ENCODE data around the gene TXNDC16. TPM values are rescaled to one million over a fixed set of nuclear protein-coding genes. Genes with fewer than 3 reads are reported as not detected.

The TXNDC16 gene
- total RNA-seq, 1 donor from 2014 or later = 22.6 TPM

DNA sequence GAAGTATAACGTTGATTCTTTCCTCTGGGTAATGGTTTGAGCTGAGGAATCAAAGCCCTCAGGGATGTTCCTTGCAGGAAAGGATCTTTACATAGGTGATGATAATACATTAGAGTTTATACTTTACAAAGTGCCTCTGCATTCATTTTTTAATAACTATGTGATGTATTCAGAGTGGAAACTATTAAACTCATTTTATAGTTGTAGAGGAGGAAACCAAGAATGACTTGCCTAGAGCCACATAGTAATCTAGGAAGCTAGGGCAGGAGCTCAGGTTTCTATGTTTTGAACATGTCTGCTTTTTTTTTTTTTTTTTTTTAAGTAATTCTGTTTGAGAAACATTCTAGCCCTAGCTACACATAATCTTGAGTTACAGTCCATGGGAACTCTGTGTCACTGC is 117.3 kb downstream of the TXNDC16 start:
- H3K27me3 Mint-ChIP-seq (ENCODE audit: insufficient read depth, low read depth) = no peaks in the 10 kb centered on the region
- H3K4me1 Mint-ChIP-seq = peaks cover 5% of the 10 kb centered on the region
- DNase-seq (ENCODE audit: low spot score) = no peak
- Histone ChIP-seq H2AFZ (replicated peaks) (no peak overlapping the region), H4K20me1 (ENCODE audit: low read depth) (no peaks in the 10 kb centered on the region), H3K4me1 (no peaks in the 10 kb centered on the region), H3K4me2 (no peak overlapping the region), H3K27me3 (no peaks in the 10 kb centered on the region), H3K27ac (no peak overlapping the region), H3K36me3 (no peaks in the 10 kb centered on the region), H3K9me3 (ENCODE audit: low read depth) (no peaks in the 10 kb centered on the region), H3K79me2 (ENCODE audit: low read depth) (no peaks in the 10 kb centered on the region), H3F3A (ENCODE audit: low read depth) (no peaks in the 10 kb centered on the region), H3K4me3 (no peak overlapping the region), H3K9ac (no peak overlapping the region)
- H3K9me3 Mint-ChIP-seq = no peaks in the 10 kb centered on the region
- H3K27ac Mint-ChIP-seq = no peak overlapping the region
- H3K36me3 Mint-ChIP-seq = peaks cover 3% of the 10 kb centered on the region
- TF ChIP-seq, protein P1, sequence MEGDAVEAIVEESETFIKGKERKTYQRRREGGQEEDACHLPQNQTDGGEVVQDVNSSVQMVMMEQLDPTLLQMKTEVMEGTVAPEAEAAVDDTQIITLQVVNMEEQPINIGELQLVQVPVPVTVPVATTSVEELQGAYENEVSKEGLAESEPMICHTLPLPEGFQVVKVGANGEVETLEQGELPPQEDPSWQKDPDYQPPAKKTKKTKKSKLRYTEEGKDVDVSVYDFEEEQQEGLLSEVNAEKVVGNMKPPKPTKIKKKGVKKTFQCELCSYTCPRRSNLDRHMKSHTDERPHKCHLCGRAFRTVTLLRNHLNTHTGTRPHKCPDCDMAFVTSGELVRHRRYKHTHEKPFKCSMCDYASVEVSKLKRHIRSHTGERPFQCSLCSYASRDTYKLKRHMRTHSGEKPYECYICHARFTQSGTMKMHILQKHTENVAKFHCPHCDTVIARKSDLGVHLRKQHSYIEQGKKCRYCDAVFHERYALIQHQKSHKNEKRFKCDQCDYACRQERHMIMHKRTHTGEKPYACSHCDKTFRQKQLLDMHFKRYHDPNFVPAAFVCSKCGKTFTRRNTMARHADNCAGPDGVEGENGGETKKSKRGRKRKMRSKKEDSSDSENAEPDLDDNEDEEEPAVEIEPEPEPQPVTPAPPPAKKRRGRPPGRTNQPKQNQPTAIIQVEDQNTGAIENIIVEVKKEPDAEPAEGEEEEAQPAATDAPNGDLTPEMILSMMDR (IDR thresholded peaks at IDR 0.05) = no peak
- no peak for TF ChIP-seq EZH2phosphoT487 (IDR thresholded peaks at IDR 0.05)
- no peak for TF ChIP-seq EZH2 (IDR thresholded peaks at IDR 0.05)
- no peak overlapping the region for H3K4me3 Mint-ChIP-seq

DNA sequence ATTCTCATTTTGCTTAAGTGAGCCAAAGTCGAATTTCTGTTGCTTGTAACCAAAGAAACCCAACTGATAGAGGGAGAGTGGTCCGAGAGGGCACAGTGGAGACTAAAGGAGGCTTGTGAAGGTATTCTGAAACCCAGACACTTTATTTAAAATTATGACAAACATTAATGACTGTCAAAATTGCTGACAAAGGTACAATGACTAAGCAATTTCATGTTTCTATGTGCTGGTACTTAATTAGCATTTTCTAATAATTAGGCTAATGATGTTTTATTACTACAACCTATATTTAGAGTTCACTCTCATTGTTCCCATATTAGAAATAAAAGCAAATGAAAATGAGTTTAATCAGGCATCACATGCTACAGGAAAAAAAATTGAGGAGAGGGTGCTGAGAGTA is 121.8 kb downstream of the TXNDC16 start:
- H3K9ac ChIP-seq = no peak overlapping the region

DNA sequence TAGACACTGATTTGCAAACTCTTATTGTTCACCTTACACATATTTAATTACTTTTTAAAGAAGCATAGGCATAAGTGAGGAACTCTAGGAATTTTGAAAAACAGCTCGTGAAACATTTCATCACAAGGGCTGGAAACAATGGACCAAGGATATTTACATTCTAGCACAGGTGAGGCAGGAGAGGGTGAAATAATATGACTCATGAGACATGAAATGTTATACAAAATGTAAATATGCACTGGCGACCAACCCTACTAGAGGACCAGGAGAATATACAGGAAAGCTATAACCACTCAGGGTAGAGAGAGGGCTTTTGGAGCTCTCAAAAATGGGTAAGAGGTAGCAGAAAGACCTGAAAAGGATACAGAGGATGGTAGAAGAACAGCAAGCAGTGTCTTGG is 122.9 kb downstream of the TXNDC16 start:
- Histone ChIP-seq H3K79me2 (ENCODE audit: low read depth) (no peaks in the 10 kb centered on the region), H3K4me1 (no peaks in the 10 kb centered on the region), H2AFZ (replicated peaks) (no peak overlapping the region), H3F3A (ENCODE audit: low read depth) (no peaks in the 10 kb centered on the region), H3K36me3 (no peaks in the 10 kb centered on the region), H3K4me2 (no peak overlapping the region), H4K20me1 (ENCODE audit: low read depth) (no peaks in the 10 kb centered on the region), H3K9ac (no peak overlapping the region), H3K4me3 (no peak overlapping the region), H3K27ac (no peak overlapping the region), H3K27me3 (no peaks in the 10 kb centered on the region), H3K9me3 (ENCODE audit: low read depth) (no peaks in the 10 kb centered on the region)
- Mint-ChIP-seq H3K4me3 (no peak overlapping the region), H3K36me3 (peaks cover 5% of the 10 kb centered on the region), H3K9me3 (no peaks in the 10 kb centered on the region), H3K27me3 (ENCODE audit: insufficient read depth, low read depth) (no peaks in the 10 kb centered on the region), H3K4me1 (peaks cover 7% of the 10 kb centered on the region), H3K27ac (no peak overlapping the region)
- TF ChIP-seq EZH2 (IDR thresholded peaks at IDR 0.05) = no peak
- TF ChIP-seq EZH2phosphoT487 (IDR thresholded peaks at IDR 0.05) = no peak
- TF ChIP-seq, protein P1 (IDR thresholded peaks at IDR 0.05) = no peak
- DNase-seq (ENCODE audit: low spot score) = no peak

More for the DNA sequence above, 121.8 kb downstream of the TXNDC16 start:
- no peaks in the 10 kb centered on the region for H3K79me2 ChIP-seq (ENCODE audit: low read depth)
- TF ChIP-seq EZH2 (IDR thresholded peaks at IDR 0.05) (no peak), EZH2phosphoT487 (IDR thresholded peaks at IDR 0.05) (no peak)
- TF ChIP-seq, protein P1 (IDR thresholded peaks at IDR 0.05) = no peak
- H3K27me3 ChIP-seq = no peaks in the 10 kb centered on the region
- Mint-ChIP-seq H3K27me3 (ENCODE audit: insufficient read depth, low read depth) (no peaks in the 10 kb centered on the region), H3K4me1 (peaks cover 11% of the 10 kb centered on the region), H3K27ac (no peak overlapping the region), H3K9me3 (no peaks in the 10 kb centered on the region), H3K4me3 (no peak overlapping the region), H3K36me3 (peaks cover 5% of the 10 kb centered on the region)
- H3K27ac ChIP-seq = no peak overlapping the region
- no peaks in the 10 kb centered on the region for H4K20me1 ChIP-seq (ENCODE audit: low read depth)
- H3F3A ChIP-seq (ENCODE audit: low read depth) = no peaks in the 10 kb centered on the region
- H2AFZ ChIP-seq (replicated peaks) = no peak overlapping the region
- no peak overlapping the region for H3K4me3 ChIP-seq
- DNase-seq (ENCODE audit: low spot score) = no peak
- H3K36me3 ChIP-seq = no peaks in the 10 kb centered on the region
- H3K9me3 ChIP-seq (ENCODE audit: low read depth) = no peaks in the 10 kb centered on the region
- no peak overlapping the region for H3K4me2 ChIP-seq
- no peaks in the 10 kb centered on the region for H3K4me1 ChIP-seq

Data from neural progenitor cell (in vitro differentiated cells).